ENCODE measurements around the gene CCDC116.
"Not testable (repeated sequence)": the region's sequence is repeated elsewhere in the genome, so short reads cannot be mapped to it uniquely, and the experiment has no call there.

Gene CCDC116

GRCh38 chr22:21591695-21592094 lies 40.9 kb upstream of the CCDC116 start:
- TF ChIP-seq CTCF (IDR thresholded peaks at IDR 0.05; ENCODE audit: low read depth, low read length, missing control alignments): no peak
- no peak for DNase-seq (ENCODE audit: extremely low read depth, low read depth)
- no peak overlapping the region for H3K4me3 ChIP-seq (replicated peaks; ENCODE audit: low read depth, low read length)

- H3K4me3 ChIP-seq (replicated peaks; ENCODE audit: low read depth, low read length): no peak overlapping the region
- DNase-seq (ENCODE audit: extremely low read depth, low read depth): no peak
- TF ChIP-seq CTCF (IDR thresholded peaks at IDR 0.05; ENCODE audit: low read depth, low read length, missing control alignments): no peak
Measured at GRCh38 chr22:21592422-21592821, 40.1 kb upstream of the CCDC116 start.

GRCh38 chr22:21593406-21594232 lies 38.9 kb upstream of the CCDC116 start:
- DNase-seq (ENCODE audit: extremely low read depth, low read depth): no peak
- TF ChIP-seq CTCF (IDR thresholded peaks at IDR 0.05; ENCODE audit: low read depth, low read length, missing control alignments): peak; percentile 46
- H3K4me3 ChIP-seq (replicated peaks; ENCODE audit: low read depth, low read length): no peak overlapping the region

GRCh38 chr22:21594865-21595452 lies 37.6 kb upstream of the CCDC116 start:
- no peak for DNase-seq (ENCODE audit: extremely low read depth, low read depth)
- TF ChIP-seq CTCF (IDR thresholded peaks at IDR 0.05; ENCODE audit: low read depth, low read length, missing control alignments): no peak
- no peak overlapping the region for H3K4me3 ChIP-seq (replicated peaks; ENCODE audit: low read depth, low read length)

GRCh38 chr22:21596356-21597135 lies 36.0 kb upstream of the CCDC116 start:
- H3K4me3 ChIP-seq (replicated peaks; ENCODE audit: low read depth, low read length); DNase-seq (ENCODE audit: extremely low read depth, low read depth): not testable (repeated sequence)

GRCh38 chr22:21598302-21598701 lies 34.3 kb upstream of the CCDC116 start:
- no peak for TF ChIP-seq CTCF (IDR thresholded peaks at IDR 0.05; ENCODE audit: low read depth, low read length, missing control alignments)

More at GRCh38 chr22:21598302-21598701, 34.3 kb upstream of the CCDC116 start:
- H3K4me3 ChIP-seq (replicated peaks; ENCODE audit: low read depth, low read length): no peak overlapping the region
- DNase-seq (ENCODE audit: extremely low read depth, low read depth): no peak

All from HFF-Myc (cell line).